OCI-LY3 (cell line): Measurements from ENCODE around the gene LIMA1.

ENCODE experiments used
- H2AFZ ChIP-seq: fragments of 200-600, 300-600 bp; shearing (Covaris generic); 2 replicates; pipeline ENCODE4 v1.6.0; 2014; ENCODE audit warnings: antibody characterized with exemption, low read depth, low read length
- H3K27ac ChIP-seq: fragments of 200-600, 300-600 bp; sonication (generic); 2 replicates; pipeline ENCODE4 v1.5.1; 2014; ENCODE audit warnings: mild to moderate bottlenecking, low read length, moderate library complexity, mixed read lengths
- H3K27me3 ChIP-seq: fragments of 200-600, 300-600 bp; sonication (generic); 2 replicates; pipeline ENCODE4 v1.6.1; 2014; ENCODE audit warnings: low read depth, low read length, mixed read lengths
- H3K36me3 ChIP-seq: fragments of 200-600, 300-600 bp; sonication (generic); replicated peaks from 2 replicates; pipeline ENCODE3; 2014; ENCODE audit warnings: low read depth, low read length, mixed read lengths
- H3K4me1 ChIP-seq: fragments of 300-600, 200-600 bp; sonication (generic); 2 replicates; pipeline ENCODE4 v1.6.1; 2014; ENCODE audit warnings: low read length, mixed read lengths
- H3K4me2 ChIP-seq: fragments of 200-600, 300-600 bp; sonication (generic); 2 replicates; pipeline ENCODE4 v1.6.1; 2014; ENCODE audit warnings: low read length, mixed read lengths
- H3K4me3 ChIP-seq: fragments of 300-600, 200-600 bp; sonication (generic); 2 replicates; pipeline ENCODE4 v1.5.1; 2014; ENCODE audit warnings: antibody characterized with exemption, mild to moderate bottlenecking, low read length, moderate library complexity
- H3K79me2 ChIP-seq: fragments of 300-600, 200-600 bp; shearing (Covaris generic); 2 replicates; pipeline ENCODE4 v1.6.1; 2014; ENCODE audit warnings: mild to moderate bottlenecking, low read length, mixed read lengths
- H3K9ac ChIP-seq: fragments of 300-600, 200-600 bp; shearing (Covaris generic); 2 replicates; pipeline ENCODE4 v1.6.0; 2014; ENCODE audit warnings: mild to moderate bottlenecking, low read length, moderate library complexity
- H3K9me3 ChIP-seq: fragments of 200-600, 300-600 bp; shearing (Covaris generic); 2 replicates; pipeline ENCODE4 v1.6.1; 2014; ENCODE audit warnings: low read length, mixed read lengths; ENCODE audit not compliant: insufficient read depth
- H4K20me1 ChIP-seq: fragments of 200-600, 300-600 bp; sonication (generic); 2 replicates; pipeline ENCODE4 v1.6.1; 2016; ENCODE audit warnings: low read length, mixed read lengths; ENCODE audit not compliant: insufficient read depth
- EZH2phosphoT487 ChIP-seq: fragments of 200-600 bp; shearing (Covaris generic); IDR thresholded peaks from 2 replicates; pipeline ENCODE4 v1.6.1; 2018; ENCODE audit warnings: antibody characterized with exemption, mixed run types, low read depth
- TF ChIP-seq, protein P1 (sequence below): fragments of 200-600, 300-600 bp; sonication (generic); IDR thresholded peaks from 2 replicates; pipeline ENCODE4 v1.5.1; 2014; ENCODE audit warnings: antibody characterized with exemption, low read length, low read depth

Gene LIMA1

DNA sequence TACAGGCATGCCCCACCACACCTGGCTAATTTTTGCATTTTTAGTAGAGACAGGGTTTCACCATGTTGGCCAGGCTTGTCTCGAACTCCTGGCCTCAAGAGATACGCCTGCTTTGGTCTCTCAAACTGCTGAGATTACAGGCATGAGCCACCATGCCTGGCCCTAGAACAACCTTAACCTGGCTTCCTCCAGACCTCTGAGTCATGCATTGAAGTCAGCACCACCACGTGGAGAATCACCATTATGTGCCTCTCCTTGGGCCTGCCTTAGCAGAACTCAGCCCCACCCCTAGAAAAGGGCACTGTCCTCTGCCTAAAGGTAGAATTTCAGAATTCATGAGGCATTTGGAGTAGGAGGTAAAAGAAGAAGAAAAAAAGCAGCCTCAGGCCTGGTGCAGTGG, 49.0 kb downstream of the LIMA1 start:
- Histone ChIP-seq H3K4me2 (no peak overlapping the region), H4K20me1 (no peaks in the 10 kb centered on the region), H3K79me2 (no peaks in the 10 kb centered on the region), H3K4me3 (no peak overlapping the region), H3K9ac (no peak overlapping the region), H3K36me3 (no peaks in the 10 kb centered on the region), H3K9me3 (no peaks in the 10 kb centered on the region), H3K27ac (no peak overlapping the region), H3K4me1 (no peaks in the 10 kb centered on the region), H2AFZ (no peak overlapping the region), H3K27me3 (no peaks in the 10 kb centered on the region)
- TF ChIP-seq EZH2phosphoT487 = no peak

DNA sequence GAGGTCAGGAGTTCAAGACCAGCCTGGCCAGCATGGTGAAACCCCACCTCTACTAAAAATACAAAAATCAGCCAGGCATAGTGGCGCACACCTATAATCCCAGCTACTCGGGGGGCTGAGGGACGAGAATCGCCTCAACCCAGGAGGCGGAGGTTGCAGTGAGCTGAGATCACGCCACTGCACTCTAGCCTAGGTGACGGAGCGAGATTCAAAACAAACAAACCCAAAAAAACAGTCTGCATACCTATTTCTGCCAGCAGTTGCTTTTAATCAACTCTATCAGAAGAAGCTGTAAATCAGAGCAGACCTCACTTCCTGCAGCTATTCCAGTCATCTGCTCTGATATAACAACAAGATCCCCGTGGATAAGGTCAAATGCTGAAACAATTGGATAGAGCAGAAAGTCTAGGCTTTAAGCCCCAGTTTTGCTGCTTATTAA, 50.5 kb downstream of the LIMA1 start:
- no peaks in the 10 kb centered on the region for H3K79me2 ChIP-seq
- no peak overlapping the region for H3K27ac ChIP-seq
- H3K27me3 ChIP-seq = no peaks in the 10 kb centered on the region
- H3K36me3 ChIP-seq = no peaks in the 10 kb centered on the region
- TF ChIP-seq, protein P1, sequence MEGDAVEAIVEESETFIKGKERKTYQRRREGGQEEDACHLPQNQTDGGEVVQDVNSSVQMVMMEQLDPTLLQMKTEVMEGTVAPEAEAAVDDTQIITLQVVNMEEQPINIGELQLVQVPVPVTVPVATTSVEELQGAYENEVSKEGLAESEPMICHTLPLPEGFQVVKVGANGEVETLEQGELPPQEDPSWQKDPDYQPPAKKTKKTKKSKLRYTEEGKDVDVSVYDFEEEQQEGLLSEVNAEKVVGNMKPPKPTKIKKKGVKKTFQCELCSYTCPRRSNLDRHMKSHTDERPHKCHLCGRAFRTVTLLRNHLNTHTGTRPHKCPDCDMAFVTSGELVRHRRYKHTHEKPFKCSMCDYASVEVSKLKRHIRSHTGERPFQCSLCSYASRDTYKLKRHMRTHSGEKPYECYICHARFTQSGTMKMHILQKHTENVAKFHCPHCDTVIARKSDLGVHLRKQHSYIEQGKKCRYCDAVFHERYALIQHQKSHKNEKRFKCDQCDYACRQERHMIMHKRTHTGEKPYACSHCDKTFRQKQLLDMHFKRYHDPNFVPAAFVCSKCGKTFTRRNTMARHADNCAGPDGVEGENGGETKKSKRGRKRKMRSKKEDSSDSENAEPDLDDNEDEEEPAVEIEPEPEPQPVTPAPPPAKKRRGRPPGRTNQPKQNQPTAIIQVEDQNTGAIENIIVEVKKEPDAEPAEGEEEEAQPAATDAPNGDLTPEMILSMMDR = no peak
- TF ChIP-seq EZH2phosphoT487 = no peak
- H3K4me3 ChIP-seq = no peak overlapping the region
- no peak overlapping the region for H2AFZ ChIP-seq
- no peak overlapping the region for H3K4me2 ChIP-seq
- H4K20me1 ChIP-seq = no peaks in the 10 kb centered on the region
- H3K9ac ChIP-seq = no peak overlapping the region
- no peaks in the 10 kb centered on the region for H3K9me3 ChIP-seq
- no peaks in the 10 kb centered on the region for H3K4me1 ChIP-seq

DNA sequence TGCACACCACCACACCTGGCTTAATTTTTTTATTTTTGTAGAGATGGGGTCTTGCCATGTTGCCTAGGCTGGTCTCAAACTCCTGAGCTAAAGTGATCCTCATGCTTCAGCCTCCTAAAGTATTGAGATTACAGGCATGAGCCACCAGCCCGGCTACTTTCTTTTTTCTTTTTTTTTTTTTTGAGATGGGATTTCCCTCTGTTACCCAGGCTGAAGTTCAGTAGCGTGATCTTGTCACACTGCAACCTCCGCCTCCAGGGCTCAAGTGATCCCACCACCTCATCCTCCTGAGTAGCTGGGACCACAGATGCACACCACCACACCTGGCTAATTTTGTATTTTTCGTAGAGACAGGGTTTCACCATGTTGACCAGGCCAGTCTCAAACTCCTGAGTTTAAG, 51.1 kb downstream of the LIMA1 start:
- Histone ChIP-seq H3K9me3 (no peaks in the 10 kb centered on the region), H3K4me1 (no peaks in the 10 kb centered on the region), H3K79me2 (no peaks in the 10 kb centered on the region), H3K4me2 (no peak overlapping the region), H3K27ac (no peak overlapping the region), H2AFZ (no peak overlapping the region), H3K36me3 (no peaks in the 10 kb centered on the region), H3K9ac (no peak overlapping the region), H3K27me3 (no peaks in the 10 kb centered on the region), H4K20me1 (no peaks in the 10 kb centered on the region), H3K4me3 (no peak overlapping the region)
- TF ChIP-seq, protein P1 = no peak
- TF ChIP-seq EZH2phosphoT487 = no peak

DNA sequence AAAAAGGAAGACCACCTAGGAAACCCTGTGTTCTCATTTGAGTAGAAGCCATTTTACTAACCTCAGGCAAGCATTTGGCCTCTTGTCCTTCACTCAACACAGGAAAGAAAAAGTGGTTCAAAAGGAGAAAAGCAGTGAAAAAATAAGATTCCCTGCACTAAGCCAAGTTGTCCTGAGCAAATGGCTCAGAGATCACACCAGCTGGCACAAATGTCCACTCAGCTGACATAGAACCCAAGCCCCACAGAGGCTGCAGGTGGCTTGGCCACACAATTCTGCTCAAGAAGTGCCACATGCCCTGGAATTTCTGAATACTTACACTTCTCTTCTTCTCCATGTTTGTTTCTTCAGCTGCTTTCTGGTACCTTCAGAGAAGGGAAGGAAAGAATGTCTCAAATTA, 52.0 kb downstream of the LIMA1 start:
- no peak overlapping the region for H3K9ac ChIP-seq
- no peak overlapping the region for H3K27ac ChIP-seq

More for the DNA sequence above, 52.0 kb downstream of the LIMA1 start:
- no peaks in the 10 kb centered on the region for H3K4me1 ChIP-seq
- no peak overlapping the region for H3K4me3 ChIP-seq
- H3K36me3 ChIP-seq = no peaks in the 10 kb centered on the region
- H3K4me2 ChIP-seq = no peak overlapping the region
- no peaks in the 10 kb centered on the region for H3K27me3 ChIP-seq
- TF ChIP-seq, protein P1 = no peak
- TF ChIP-seq EZH2phosphoT487 = no peak
- no peaks in the 10 kb centered on the region for H3K79me2 ChIP-seq
- H4K20me1 ChIP-seq = no peaks in the 10 kb centered on the region
- no peaks in the 10 kb centered on the region for H3K9me3 ChIP-seq
- H2AFZ ChIP-seq = no peak overlapping the region
